Right hindlimb (tissue), 1 donor: ENCODE measurements around the gene ADCY3.
"Not testable (repeated sequence)": the region's sequence is repeated elsewhere in the genome, so short reads cannot be mapped to it uniquely, and the experiment has no call there.

Experiments
- DNase-seq: peaks from one replicate; pipeline ENCODE4 v3.0.0-alpha.2; 2018

ADCY3 gene

GRCh38 chr2:24805811-24806660 lies 114.0 kb downstream of the ADCY3 start:
- not testable (repeated sequence) for DNase-seq

- not testable (repeated sequence) for DNase-seq
Measured at GRCh38 chr2:24800487-24800886, 119.5 kb downstream of the ADCY3 start.

GRCh38 chr2:24797644-24798043 lies 122.4 kb downstream of the ADCY3 start:
- no peak for DNase-seq

DNA sequence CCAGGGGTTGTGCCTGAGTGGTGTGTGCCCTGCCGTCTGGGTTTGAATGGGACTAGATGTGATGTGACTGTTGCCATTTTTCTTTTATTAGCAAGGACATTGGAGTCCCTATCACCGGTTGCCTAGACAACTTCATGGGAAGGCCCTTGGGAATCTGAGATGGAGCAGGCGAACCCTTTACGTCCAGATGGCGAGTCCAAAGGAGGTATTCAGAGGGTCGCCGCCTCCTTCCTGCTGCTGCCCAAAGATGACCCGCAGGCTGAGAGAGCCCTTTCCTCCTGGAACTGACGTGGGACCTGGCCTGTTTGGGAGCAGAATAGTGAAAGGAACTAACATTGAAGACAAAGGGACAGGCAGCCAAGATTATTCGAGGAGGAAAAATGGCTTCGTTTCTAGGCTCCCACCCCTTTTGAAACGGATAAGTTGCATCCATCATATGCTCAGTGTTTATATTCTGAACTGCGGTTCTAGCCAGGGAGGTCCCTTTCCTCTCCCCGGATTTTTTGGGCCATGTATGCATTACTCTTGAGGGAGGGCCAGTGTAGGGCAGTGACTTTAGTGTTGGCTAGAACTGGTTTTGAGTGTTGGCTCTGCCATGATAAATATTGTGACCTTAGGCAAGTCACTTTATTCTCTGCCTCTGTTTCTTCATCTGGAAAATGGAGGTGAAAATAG lies 126.1 kb downstream of the ADCY3 start:
- no peak for DNase-seq

- DNase-seq, result peak; percentile 98
Measured at GRCh38 chr2:24792874-24793760, 126.9 kb downstream of the ADCY3 start, which contains the start of the genes CENPO and PTRHD1. CENPO (plus strand) TSS chr2:24793425; CDS start chr2:24793920, 495 bp downstream. PTRHD1 (minus strand) TSS chr2:24793391; CDS start chr2:24793377, 14 bp downstream.

GRCh38 chr2:24792542-24792873 lies 127.5 kb downstream of the ADCY3 start:
- DNase-seq, result no peak

GRCh38 chr2:24791452-24791851 lies 128.6 kb downstream of the ADCY3 start:
- DNase-seq, result no peak

GRCh38 chr2:24788816-24789215 lies 131.2 kb downstream of the ADCY3 start:
- no peak for DNase-seq

GRCh38 chr2:24787532-24787931 lies 132.5 kb downstream of the ADCY3 start:
- no peak for DNase-seq

DNA sequence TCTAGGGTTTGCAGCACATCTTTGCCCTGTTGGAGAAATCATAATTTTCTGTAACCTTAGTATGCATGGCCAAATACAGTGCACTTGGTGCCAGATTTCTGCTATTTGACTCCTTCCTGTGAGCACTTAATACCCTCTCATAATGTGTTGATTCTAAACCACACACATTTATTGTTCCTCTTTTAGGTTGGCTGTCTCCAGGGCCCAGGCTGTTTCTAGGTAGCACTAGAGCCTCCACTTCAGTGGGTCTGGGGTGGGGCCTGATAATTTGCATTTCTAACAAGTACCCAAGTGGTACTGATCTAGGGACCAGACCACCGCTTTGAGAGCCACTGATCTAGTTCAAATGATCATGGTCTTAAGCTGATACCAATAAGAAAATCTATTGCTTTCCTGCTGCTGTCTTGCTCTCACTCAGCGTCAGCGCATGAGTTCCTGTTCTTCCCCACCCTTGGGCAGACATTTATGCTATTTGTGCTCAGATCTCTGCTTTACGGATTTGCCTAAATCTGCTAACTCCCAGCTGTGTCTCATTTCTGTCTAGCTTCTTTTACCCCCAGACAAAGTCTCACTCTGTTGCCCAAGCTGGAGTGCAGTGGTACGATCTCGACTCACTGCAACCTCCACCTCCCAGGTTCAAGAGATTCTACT lies 134.2 kb downstream of the ADCY3 start:
- no peak for DNase-seq

- no peak for DNase-seq
Measured at GRCh38 chr2:24783641-24784040, 136.4 kb downstream of the ADCY3 start.

DNA sequence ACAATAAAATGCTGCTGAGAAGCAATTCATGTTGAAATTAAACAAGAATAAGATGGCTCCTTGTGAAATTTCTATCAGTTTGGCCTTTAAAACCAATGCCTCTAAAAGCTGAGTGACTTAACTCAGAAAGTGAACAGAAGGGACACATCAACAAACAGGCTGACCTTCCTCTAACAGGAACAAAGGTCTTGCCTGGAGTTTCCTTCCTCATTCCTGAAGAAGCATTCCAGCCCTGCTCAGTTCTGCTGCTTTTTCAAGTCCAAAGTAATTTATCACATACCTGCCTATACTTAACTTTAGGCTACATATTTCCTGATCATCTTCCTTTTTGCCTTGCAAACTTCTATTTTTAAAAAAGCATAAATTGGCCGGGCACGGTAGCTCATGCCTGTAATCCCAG lies 140.9 kb downstream of the ADCY3 start:
- no peak for DNase-seq

DNA sequence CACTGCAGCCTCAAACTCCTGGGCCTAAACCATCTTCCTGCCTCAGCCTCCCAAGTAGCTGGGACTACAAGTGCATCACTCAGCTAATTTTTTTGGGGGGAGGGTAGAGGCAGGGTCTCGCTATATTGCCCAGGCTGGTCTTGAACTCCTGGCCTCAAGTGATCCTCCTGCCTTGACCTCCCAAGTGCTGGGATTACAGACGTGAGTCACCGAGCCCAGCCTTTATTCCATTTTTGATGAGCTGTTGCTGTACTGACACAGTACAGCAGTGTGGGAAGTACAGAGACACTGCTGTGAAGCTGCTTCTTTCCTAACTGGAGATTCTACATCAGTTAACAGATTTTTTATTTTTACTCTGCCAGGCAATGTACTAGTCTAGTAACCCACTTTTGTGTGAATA lies 145.7 kb downstream of the ADCY3 start:
- no peak for DNase-seq

GRCh38 chr2:24771764-24772586 lies 148.1 kb downstream of the ADCY3 start:
- DNase-seq, result no peak

GRCh38 chr2:24771061-24771460 lies 149.0 kb downstream of the ADCY3 start:
- DNase-seq, result no peak
